GM23248 (cell line): ENCODE data around the gene MUC3A.
"Not testable (repeated sequence)": the region's sequence is repeated elsewhere in the genome, so short reads cannot be mapped to it uniquely, and the experiment has no call there.

Source experiments
- EZH2 ChIP-seq: fragments of 200-600 bp; sonication (generic); IDR thresholded peaks from 2 replicates; pipeline ENCODE4 v1.6.1; 2018; ENCODE audit warnings: antibody characterized with exemption, mild to moderate bottlenecking; ENCODE audit not compliant: insufficient read depth, poor library complexity, severe bottlenecking
- EZH2phosphoT487 ChIP-seq: fragments of 200-600 bp; sonication (generic); IDR thresholded peaks from 2 replicates; pipeline ENCODE4 v1.6.1; 2018; ENCODE audit warnings: antibody characterized with exemption, moderate library complexity, mild to moderate bottlenecking, low read depth; ENCODE audit not compliant: insufficient read depth

DNA sequence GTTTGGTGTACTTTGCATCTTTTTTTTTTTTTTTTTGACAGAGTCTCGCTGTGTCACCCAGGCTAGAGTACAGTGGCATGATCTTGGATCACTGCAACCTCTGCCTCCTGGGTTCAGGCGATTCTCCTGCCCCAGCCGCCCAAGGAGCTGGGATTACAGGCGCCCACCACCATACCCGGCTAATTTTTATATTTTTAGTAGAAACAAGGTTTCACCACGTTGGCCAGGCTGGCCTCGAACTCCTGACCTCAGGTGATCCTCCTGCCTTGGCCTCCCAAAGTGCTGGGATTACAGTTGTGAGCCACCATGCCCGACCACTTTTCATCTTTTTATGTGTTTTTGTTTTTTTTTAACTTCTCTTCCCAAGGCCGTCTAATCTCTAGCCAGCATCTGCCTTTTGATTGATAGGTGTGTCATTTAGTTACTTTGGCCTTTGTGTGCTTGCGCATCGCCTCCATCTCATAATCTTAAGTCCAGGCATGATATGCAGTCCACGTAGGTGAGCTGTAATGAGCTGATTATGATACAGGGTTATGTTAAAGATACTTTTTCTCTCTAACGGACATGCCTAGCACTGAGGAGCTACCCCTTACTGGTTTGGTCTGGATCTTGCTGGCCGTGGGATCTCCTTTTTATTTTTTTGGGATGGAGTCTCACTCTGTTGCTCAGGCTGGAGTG is 35.0 kb downstream of the MUC3A start:
- TF ChIP-seq EZH2, EZH2phosphoT487: not testable (repeated sequence)
